Measurements from ENCODE around the gene RNASEH1.

The RNASEH1 gene

GRCh38 chr2:3533836-3534235, 24.3 kb downstream of the RNASEH1 start:
- in situ Hi-C loops (cut with MboI; ENCODE audit: low pct_unique_long_range_greater_than_20kb, low sequenced_read_pairs, unreplicated experiment) = no loop called here
- no peak for TF ChIP-seq CTCF (IDR thresholded peaks at IDR 0.05; ENCODE audit: extremely low read depth, insufficient read depth, missing control alignments)
- no peak for DNase-seq (ENCODE audit: low spot score)

GRCh38 chr2:3532941-3533340, 25.2 kb downstream of the RNASEH1 start:
- no peak for TF ChIP-seq CTCF (IDR thresholded peaks at IDR 0.05; ENCODE audit: extremely low read depth, insufficient read depth, missing control alignments)
- in situ Hi-C loops (cut with MboI; ENCODE audit: low pct_unique_long_range_greater_than_20kb, low sequenced_read_pairs, unreplicated experiment) = no loop called here
- no peak for DNase-seq (ENCODE audit: low spot score)

GRCh38 chr2:3529316-3530025, 28.7 kb downstream of the RNASEH1 start:
- no peak for TF ChIP-seq CTCF (IDR thresholded peaks at IDR 0.05; ENCODE audit: extremely low read depth, insufficient read depth, missing control alignments)
- in situ Hi-C loops (cut with MboI; ENCODE audit: low pct_unique_long_range_greater_than_20kb, low sequenced_read_pairs, unreplicated experiment) = no loop called here
- no peak for DNase-seq (ENCODE audit: low spot score)

GRCh38 chr2:3527886-3528785, 30.0 kb downstream of the RNASEH1 start:
- no peak for TF ChIP-seq CTCF (IDR thresholded peaks at IDR 0.05; ENCODE audit: extremely low read depth, insufficient read depth, missing control alignments)
- in situ Hi-C loops (cut with MboI; ENCODE audit: low pct_unique_long_range_greater_than_20kb, low sequenced_read_pairs, unreplicated experiment) = no loop called here
- no peak for DNase-seq (ENCODE audit: low spot score)

- no peak for DNase-seq (ENCODE audit: low spot score)
- in situ Hi-C loops (cut with MboI; ENCODE audit: low pct_unique_long_range_greater_than_20kb, low sequenced_read_pairs, unreplicated experiment) = no loop called here
- no peak for TF ChIP-seq CTCF (IDR thresholded peaks at IDR 0.05; ENCODE audit: extremely low read depth, insufficient read depth, missing control alignments)
These were observed 31.3 kb downstream of the RNASEH1 start for GRCh38 chr2:3526871-3527270.

- DNase-seq (ENCODE audit: low spot score) = no peak
- in situ Hi-C loops (cut with MboI; ENCODE audit: low pct_unique_long_range_greater_than_20kb, low sequenced_read_pairs, unreplicated experiment) = no loop called here
These were observed 34.5 kb downstream of the RNASEH1 start for GRCh38 chr2:3523551-3524041.

More at GRCh38 chr2:3523551-3524041, 34.5 kb downstream of the RNASEH1 start:
- no peak for TF ChIP-seq CTCF (IDR thresholded peaks at IDR 0.05; ENCODE audit: extremely low read depth, insufficient read depth, missing control alignments)
